ENCODE data around the gene ANO2. TPM values are rescaled to one million over a fixed set of nuclear protein-coding genes. Genes with fewer than 3 reads are reported as not detected.

Gene ANO2
- total and polyA plus RNA-seq, 2 experiments from 2014 or later = 2.3 to 4.6 TPM

- H3K4me3 ChIP-seq = no peak overlapping the region
- no peaks in the 10 kb centered on the region for H3F3A ChIP-seq (replicated peaks; ENCODE audit: low read depth)
- H3K9me2 ChIP-seq (ENCODE audit: insufficient read depth) = peaks cover 10% of the 10 kb centered on the region; the same call in 1 of the 2 replicates
- no peak overlapping the region for H3K27ac ChIP-seq (ENCODE audit: low read depth)
- no peak overlapping the region for H3K4me2 ChIP-seq
- H3K36me3 ChIP-seq (ENCODE audit: insufficient read depth) = no peaks in the 10 kb centered on the region
- Mint-ChIP-seq H3K9me3 (no peaks in the 10 kb centered on the region), H3K36me3 (ENCODE audit: low read depth) (no peaks in the 10 kb centered on the region), H3K27me3 (ENCODE audit: insufficient read depth, low read depth, poor library complexity) (peaks cover 4% of the 10 kb centered on the region), H3K4me3 (no peak overlapping the region), H3K4me1 (peaks cover 13% of the 10 kb centered on the region), H3K27ac (no peak overlapping the region)
- ATAC-seq (no peak; the same call in 2 of the 3 replicates), DNase-seq (ENCODE audit: low spot score) (no peak)
- H3K27me3 ChIP-seq (ENCODE audit: insufficient read depth) = no peaks in the 10 kb centered on the region
- TF ChIP-seq ZNF114 (CRISPR knock-in tag; IDR thresholded peaks at IDR 0.05) (no peak), EZH2 (IDR thresholded peaks at IDR 0.05; ENCODE audit: low read depth, unreplicated experiment) (no peak), CREB1 (CRISPR knock-in tag; IDR thresholded peaks at IDR 0.05; ENCODE audit: low read depth) (no peak), ZNF462 (CRISPR knock-in tag; IDR thresholded peaks at IDR 0.05) (no peak), ETS1 (IDR thresholded peaks at IDR 0.05) (no peak), ZNF331 (CRISPR knock-in tag; IDR thresholded peaks at IDR 0.05; ENCODE audit: low read depth) (no peak), STAT1 (IDR thresholded peaks at IDR 0.05; ENCODE audit: unreplicated experiment) (no peak), EZH2phosphoT487 (IDR thresholded peaks at IDR 0.05; ENCODE audit: unreplicated experiment) (no peak), POLR2AphosphoS5 (IDR thresholded peaks at IDR 0.05; ENCODE audit: low read depth) (no peak), JUNB (IDR thresholded peaks at IDR 0.05; ENCODE audit: unreplicated experiment) (no peak), NANOG (IDR thresholded peaks at IDR 0.05; ENCODE audit: borderline replicate concordance) (no peak)
- TF ChIP-seq, protein P1, sequence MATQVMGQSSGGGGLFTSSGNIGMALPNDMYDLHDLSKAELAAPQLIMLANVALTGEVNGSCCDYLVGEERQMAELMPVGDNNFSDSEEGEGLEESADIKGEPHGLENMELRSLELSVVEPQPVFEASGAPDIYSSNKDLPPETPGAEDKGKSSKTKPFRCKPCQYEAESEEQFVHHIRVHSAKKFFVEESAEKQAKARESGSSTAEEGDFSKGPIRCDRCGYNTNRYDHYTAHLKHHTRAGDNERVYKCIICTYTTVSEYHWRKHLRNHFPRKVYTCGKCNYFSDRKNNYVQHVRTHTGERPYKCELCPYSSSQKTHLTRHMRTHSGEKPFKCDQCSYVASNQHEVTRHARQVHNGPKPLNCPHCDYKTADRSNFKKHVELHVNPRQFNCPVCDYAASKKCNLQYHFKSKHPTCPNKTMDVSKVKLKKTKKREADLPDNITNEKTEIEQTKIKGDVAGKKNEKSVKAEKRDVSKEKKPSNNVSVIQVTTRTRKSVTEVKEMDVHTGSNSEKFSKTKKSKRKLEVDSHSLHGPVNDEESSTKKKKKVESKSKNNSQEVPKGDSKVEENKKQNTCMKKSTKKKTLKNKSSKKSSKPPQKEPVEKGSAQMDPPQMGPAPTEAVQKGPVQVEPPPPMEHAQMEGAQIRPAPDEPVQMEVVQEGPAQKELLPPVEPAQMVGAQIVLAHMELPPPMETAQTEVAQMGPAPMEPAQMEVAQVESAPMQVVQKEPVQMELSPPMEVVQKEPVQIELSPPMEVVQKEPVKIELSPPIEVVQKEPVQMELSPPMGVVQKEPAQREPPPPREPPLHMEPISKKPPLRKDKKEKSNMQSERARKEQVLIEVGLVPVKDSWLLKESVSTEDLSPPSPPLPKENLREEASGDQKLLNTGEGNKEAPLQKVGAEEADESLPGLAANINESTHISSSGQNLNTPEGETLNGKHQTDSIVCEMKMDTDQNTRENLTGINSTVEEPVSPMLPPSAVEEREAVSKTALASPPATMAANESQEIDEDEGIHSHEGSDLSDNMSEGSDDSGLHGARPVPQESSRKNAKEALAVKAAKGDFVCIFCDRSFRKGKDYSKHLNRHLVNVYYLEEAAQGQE (IDR thresholded peaks at IDR 0.05; ENCODE audit: unreplicated experiment) = no peak
- TF ChIP-seq, protein P2, sequence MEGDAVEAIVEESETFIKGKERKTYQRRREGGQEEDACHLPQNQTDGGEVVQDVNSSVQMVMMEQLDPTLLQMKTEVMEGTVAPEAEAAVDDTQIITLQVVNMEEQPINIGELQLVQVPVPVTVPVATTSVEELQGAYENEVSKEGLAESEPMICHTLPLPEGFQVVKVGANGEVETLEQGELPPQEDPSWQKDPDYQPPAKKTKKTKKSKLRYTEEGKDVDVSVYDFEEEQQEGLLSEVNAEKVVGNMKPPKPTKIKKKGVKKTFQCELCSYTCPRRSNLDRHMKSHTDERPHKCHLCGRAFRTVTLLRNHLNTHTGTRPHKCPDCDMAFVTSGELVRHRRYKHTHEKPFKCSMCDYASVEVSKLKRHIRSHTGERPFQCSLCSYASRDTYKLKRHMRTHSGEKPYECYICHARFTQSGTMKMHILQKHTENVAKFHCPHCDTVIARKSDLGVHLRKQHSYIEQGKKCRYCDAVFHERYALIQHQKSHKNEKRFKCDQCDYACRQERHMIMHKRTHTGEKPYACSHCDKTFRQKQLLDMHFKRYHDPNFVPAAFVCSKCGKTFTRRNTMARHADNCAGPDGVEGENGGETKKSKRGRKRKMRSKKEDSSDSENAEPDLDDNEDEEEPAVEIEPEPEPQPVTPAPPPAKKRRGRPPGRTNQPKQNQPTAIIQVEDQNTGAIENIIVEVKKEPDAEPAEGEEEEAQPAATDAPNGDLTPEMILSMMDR (conservative IDR thresholded peaks at IDR 0.05; ENCODE audit: low read depth in 2 of 2) = no peak
- no peaks in the 10 kb centered on the region for H4K20me1 ChIP-seq (replicated peaks; ENCODE audit: insufficient read depth)
- no peak overlapping the region for H2AFZ ChIP-seq
- 0 out of 2 replicates have a peak, but pooled peaks cover 10% of the 10 kb centered on the region for H3K4me1 ChIP-seq (ENCODE audit: insufficient read depth)
- H3K79me2 ChIP-seq (replicated peaks; ENCODE audit: insufficient read depth) = no peaks in the 10 kb centered on the region
Measured at GRCh38 chr12:5881666-5882065, 63.4 kb downstream of the ANO2 start.

Measured in GM23338 (cell line).